NCI-H2227 (cell line): ENCODE data around the gene MED19.
A peak's percentile ranks its signal among the peaks of the same experiment; 100 is the strongest.
"Not testable (repeated sequence)": the region's sequence is repeated elsewhere in the genome, so short reads cannot be mapped to it uniquely, and the experiment has no call there.

Source experiments
- DNase-seq: peaks from one replicate; lab custom pipeline; 2025; ENCODE audit not compliant: unreplicated experiment; lab: John Stamatoyannopoulos, UW

MED19 gene, protein sequence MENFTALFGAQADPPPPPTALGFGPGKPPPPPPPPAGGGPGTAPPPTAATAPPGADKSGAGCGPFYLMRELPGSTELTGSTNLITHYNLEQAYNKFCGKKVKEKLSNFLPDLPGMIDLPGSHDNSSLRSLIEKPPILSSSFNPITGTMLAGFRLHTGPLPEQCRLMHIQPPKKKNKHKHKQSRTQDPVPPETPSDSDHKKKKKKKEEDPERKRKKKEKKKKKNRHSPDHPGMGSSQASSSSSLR

DNA sequence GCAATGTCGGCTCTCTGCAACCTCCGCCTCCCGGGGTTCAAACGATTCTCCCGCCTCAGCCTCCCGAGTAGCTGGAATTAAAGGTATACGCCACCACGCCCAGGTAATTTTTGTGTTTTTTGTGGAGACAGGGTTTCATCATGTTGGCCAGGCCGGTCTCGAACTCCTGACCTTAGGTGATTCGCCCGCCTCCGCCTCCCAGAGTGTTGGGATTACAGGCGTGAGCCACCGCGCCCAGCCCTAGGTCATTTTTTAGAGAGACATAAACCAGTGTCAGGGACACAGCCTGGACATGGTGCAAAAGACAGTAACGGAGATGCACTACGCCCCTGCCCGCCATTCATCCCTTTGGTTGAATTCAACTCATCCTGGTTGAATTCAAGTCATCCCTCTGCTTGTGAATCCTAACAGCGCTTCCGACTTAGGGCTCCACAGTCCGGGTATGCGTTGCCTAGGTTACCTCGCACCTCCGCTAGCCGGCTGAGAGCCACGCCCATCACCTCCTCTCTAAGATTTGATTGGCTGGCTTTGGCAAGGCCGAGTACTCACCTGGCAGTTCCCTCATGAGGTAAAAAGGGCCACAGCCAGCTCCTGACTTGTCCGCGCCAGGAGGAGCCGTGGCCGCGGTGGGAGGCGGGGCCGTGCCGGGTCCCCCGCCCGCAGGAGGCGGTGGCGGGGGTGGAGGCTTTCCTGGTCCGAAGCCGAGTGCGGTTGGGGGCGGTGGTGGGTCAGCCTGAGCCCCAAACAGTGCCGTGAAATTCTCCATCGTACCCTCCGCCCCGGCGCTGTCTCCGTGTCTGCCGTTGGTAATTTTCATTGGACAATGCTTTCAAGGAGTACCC is at the start of gene MED19:
Gene MED19 (minus strand): TSS at position 802 of the 842 bp plus-strand sequence. CDS start 36 bp downstream, at position 766.
- peak; percentile 94 for DNase-seq

DNA sequence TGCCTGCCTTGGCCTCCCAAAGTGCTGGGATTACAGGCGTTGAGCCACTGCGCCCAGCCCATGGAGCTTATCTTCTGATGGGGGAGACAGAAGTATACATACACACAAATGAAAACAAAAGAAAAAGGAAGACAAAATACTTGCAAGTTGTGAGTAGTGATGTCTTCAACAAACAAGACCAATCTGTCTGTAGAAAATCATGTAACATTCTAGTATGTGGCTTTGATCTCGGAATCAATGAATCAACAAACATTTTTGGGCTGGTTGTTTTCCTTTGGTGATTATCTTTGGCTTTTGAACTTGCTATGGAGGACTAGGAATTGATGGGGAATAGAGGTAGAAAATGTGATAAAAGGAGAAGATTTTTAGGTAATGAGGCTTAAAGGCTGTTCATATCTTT is 46.2 kb upstream of the MED19 start:
- no peak for DNase-seq

DNA sequence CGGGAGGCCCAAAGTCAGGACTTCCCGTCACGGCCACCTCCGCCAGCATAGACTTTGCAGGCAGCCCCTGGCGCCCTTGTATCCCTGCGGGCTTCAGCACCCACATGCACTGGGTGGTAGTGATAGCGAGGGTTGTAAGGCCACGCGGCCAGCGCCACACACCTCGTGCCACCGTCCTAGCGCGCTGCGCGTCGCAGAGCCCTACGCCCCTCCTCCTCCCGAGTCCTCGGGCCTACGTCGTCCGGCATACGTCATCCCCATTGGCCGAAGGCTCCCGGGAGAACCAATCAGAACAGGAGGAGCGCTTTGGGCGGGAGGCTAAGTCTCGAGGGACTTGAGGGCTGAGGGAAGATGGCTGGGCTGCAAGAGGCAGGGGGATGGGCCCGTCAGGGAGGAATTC is 40.9 kb upstream of the MED19 start:
- DNase-seq: no peak

DNA sequence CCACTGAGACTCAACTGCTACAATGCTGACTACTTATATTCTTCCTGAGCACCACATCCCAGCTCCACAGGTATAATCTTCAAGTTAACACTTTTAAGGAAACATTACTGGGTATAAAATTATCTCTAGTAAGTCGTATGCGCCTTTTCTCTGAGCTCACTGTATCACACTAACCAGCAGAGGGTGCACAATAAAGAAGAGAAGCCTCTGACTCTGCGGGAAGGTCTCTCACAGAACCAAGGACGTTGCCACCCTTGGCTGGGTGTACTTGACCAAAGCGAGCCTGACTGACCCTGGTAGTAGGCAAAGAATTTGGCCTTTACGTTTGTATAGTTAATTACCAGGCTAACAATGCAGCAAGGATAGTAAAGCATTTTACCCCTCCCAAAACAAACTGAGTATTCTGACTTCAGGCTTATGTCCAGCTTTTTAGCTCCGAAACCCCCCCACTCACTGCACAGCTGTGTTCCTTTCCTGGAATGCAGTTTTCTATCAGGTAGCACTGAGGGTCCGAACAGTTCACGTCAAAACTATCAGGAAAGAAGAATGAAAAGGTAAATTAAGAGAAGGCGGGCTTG is 39.8 kb upstream of the MED19 start, which contains the start of gene BTBD18:
Gene BTBD18 (minus strand): TSS at position 144 of the 578 bp plus-strand sequence. CDS start 631 bp downstream, outside the sequence.
- peak; percentile 43 for DNase-seq

DNA sequence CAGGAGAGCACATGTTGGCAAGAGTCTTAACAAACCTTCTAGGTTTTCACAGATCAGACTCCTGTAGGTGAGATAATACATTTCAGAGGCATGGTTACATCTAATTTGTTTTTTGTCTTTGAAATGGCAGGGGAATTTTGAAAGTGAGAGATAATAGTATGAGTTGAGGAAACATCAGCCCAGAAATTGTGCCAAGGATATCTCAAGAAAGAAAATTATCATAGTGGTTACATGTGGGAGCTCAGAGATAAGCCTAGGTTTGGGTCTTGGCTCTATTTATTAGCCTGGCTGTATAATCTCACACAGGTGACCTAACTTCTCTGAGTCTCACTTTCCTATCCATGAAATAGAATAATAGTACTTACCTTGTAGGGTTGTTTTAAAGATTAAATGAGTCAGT is 39.2 kb upstream of the MED19 start:
- no peak for DNase-seq

DNA sequence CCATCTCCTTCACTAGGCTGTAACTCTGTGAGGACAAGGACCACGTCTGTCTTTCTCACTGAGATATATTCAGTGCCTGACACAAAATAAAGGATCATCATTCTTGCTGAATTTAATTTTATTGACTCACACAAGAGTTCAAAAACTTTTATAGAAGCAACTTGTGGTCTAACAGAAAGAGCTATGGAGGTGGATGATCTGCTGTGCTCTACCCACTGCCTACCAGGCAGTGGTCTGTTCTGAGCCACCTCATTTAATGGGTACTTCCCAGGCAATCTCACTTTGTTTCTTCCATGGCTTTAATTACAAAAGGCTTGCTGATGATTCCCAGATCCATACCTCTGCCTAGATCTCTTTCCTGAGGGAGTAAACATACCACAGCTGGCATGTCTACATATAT is 34.9 kb upstream of the MED19 start:
- no peak for DNase-seq

DNA sequence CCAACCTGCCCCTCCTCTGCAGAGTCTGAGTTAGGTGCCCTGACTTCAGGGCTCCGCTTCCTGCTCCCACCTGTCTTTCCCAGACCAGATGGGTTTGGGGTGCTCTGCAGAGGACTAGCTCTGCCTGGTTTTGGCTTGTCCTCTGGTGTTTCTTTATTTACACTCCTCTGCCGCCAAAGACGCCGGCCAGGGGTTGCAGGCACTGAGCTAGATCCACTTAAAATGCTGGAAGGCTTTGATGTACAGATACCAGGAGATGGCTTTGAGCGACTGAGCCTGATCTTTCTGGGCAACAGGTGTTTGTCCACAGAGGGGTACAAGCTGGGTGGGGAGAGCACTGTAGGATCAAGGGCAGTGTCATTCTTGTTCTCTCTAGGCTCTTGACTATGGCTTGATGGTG is 33.2 kb upstream of the MED19 start:
- DNase-seq: no peak

DNA sequence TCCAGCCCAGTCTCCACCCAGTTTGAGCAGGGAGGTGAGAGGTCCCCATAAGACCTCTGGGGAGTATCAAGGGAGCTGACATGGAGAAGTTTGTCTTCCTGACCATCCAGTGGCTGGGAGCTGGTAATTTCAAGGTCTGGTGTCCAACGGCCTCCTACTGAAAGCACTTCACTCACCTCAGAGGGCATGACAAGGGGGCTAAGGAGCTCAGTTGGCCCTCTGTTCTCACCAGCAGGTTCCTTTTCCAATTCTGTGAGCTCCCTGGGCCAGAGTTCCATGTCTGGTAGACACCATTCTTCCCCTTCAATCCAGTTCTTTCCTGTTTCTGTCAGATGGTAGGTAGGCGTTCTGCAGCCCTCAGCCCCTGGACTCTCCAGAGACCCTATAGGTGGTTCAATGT is 32.3 kb upstream of the MED19 start:
- DNase-seq: no peak

DNA sequence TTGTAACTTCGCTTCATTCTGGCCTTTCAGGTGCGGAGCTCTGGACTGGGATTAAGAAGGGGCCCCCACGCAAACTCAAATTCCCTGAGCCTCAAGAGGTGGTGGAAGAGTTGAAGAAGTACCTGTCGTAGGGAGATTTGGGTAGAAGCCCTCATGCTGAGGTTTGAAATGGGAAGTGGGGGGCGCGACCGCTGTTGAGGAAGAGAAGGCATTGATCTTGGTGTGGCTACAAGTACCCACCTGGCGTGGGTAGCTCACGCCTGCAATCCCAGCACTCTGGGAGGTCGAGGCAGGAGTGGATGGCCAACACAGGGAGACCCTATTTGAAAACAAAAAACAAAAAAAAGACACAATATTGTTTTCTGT is 30.1 kb upstream of the MED19 start:
- no peak for DNase-seq

DNA sequence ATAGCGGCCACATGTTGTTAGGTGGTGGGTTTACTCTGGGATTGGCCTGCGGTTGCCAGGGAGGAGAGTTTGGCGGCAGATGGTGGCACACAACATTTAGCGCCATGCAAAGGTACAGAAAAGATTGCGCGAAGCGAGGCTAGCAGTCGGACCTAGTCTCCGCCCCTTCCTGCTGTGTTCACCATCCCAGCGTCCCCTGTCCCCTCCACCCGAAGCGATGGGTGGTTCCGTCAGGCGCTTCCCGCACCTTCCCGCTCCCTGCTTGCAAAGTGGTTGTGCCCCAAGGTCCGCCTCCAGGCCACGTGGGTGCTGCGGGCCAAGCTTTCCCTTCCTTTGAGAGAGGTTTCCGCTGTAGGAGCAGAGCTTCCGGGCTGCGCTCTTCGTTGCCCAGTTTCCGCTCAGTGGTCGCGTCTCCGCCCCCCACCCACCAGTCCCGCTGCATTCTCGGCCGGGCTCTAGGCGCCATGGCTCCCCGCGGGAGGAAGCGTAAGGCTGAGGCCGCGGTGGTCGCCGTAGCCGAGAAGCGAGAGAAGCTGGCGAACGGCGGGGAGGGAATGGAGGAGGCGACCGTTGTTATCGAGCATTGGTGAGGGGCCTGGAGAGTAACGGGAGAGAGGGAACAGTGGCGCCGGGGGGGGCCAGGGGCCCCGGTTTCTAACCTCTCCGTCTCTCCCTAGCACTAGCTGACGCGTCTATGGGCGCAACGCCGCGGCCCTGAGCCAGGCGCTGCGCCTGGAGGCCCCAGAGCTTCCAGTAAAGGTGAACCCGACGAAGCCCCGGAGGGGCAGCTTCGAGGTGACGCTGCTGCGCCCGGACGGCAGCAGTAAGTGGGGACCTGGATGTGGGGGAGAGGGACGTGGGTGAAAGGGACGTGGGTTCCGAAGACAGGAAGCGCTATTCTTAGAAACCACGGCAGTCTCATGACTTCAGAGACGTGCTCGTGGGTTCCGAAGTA is 29.4 kb upstream of the MED19 start, which contains the start of gene SELENOH:
Gene SELENOH (plus strand): TSS at position 360 of the 955 bp plus-strand sequence. CDS start 105 bp downstream, at position 465.
- peak; percentile 98 for DNase-seq

DNA sequence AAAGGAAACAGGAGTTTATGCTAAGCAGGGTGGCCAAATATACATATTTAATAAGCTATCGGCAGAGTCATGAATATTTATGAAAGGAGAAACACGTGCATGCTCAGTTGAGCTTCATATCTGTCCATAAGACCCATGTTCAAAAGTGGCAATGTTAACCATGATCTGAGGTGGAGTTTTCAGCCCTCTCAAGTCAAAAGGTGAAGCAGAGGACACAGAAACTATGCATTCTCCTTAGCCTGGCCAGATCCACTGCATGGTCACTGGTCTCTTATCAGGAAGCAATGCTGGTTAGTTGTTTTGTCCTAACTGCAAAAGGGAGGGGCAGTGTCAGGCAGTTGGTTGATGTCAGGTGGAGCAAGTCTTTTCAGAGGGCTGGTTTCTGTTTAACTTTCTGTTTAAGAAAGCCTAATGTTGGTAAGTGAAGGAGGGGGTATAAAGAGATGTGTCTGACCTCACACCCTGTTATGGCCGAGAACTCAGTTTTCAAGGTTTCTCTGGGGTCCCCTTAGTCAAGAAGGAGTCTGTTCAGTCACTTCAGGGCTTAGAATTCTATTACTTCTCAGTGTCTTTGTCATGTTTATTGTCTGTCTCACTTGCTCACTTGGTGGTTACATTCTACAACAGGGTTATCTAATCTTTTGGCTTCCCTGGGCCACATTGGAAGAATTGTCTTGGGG is 23.7 kb upstream of the MED19 start:
- DNase-seq: no peak

DNA sequence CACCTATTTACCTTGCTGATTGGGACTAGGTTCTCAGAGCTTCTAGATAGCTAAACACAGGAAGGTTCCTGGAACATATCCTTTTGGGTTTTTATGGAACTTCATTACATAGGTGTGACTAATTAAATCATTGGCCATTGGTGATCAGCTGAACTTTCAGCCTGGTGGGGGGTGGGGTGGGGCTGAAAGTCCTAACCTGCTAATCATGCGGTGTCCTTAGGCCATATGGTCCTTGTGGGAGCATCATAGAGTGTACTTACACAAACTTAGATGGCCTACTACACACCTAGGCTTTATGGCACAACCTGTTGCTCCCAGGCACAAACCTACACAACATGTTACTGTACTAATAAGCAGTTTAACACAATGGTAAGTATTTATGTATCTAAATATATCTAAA is 20.6 kb upstream of the MED19 start:
- no peak for DNase-seq

DNA sequence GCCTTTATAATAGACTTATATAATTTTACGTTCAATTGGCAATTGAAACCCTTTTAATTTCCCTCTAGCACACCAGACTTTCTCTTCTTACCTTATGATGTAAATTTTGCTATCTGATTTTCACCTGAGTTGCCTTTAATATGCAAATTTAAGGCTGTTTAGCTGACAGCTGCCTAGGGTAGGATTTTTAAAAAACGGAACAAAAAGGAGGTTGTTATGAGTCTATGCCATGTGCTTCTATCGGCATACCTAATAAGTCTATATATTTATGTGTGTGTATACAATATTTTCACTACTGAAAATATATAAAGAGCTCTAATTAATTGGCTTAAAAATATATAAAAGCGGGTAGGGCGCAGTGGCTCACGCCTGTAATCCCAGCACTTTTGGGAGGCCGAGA is 17.5 kb upstream of the MED19 start:
- DNase-seq: no peak

DNA sequence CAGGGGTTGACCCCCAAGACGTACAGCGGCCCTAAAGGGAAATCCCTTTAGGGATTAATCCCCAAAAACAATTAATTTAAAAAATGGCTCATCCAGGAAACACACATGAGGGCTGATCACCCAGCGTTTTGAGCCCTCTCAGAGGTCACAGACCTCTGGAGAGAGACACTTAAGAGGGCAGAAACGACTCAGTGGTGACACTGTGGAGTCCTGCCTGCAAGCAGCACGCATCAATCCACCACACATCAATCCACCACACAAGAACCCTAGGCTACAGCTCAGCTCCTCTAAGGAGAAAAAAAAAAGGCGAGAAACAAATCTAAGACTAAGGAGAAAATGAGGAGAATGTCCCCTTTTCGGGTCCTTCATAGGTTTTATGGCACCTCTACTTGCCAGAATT is 16.8 kb upstream of the MED19 start:
- DNase-seq: no peak

DNA sequence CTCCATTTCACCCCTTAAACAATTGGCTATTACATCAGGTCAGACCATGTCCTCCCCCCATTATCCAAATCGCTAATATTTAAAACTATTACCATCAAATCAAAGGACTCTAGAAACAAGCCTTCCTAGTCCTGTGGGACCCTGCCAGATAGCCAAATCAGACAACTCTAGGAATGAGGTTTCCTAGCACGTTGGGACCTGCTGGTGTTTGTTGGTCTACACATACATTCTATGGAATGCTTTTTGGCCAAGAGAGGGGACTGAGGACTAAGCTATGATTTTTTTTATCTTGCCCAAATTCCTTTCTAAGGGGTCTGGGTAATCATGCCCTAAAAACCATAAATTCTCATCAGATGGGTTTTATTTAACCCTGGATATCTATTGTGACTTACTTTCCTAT is 15.2 kb upstream of the MED19 start:
- DNase-seq: no peak

DNA sequence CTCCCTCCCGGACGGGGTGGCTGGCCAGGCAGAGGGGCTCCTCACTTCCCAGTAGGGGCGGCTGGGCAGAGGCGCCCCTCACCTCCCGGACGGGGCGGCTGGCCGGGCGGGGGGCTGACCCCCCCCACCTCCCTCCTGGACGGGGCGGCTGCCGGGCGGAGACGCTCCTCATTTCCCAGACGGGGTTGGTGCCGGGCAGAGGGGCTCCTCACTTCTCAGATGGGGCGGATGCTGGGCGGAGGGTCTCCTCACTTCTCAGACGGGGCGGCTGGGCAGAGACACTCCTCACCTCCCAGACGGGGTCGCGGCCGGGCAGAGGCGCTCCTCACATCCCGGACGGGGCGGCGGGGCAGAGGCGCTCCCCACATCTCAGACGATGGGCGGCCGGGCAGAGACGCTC is 4.7 kb upstream of the MED19 start:
- DNase-seq: not testable (repeated sequence)

DNA sequence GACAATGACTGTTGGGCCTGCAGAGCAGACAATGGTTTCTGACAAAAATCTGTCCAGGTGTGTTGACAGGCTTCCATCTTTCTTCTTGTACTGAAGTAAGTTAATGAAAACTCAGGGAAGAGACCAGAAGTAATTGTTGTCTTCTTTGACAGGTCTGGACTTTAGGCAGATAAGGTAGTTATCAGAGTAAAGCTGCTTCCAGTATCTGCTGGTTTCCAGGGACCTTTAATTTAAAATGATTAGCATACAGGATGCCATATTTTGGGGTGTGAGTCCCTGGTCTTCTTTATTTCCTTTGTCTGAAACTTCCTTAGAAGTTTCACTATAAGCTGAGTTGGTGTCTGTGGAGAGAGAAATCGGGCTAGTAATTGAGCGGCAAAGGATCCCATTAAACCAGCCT is 1.8 kb upstream of the MED19 start:
- no peak for DNase-seq

DNA sequence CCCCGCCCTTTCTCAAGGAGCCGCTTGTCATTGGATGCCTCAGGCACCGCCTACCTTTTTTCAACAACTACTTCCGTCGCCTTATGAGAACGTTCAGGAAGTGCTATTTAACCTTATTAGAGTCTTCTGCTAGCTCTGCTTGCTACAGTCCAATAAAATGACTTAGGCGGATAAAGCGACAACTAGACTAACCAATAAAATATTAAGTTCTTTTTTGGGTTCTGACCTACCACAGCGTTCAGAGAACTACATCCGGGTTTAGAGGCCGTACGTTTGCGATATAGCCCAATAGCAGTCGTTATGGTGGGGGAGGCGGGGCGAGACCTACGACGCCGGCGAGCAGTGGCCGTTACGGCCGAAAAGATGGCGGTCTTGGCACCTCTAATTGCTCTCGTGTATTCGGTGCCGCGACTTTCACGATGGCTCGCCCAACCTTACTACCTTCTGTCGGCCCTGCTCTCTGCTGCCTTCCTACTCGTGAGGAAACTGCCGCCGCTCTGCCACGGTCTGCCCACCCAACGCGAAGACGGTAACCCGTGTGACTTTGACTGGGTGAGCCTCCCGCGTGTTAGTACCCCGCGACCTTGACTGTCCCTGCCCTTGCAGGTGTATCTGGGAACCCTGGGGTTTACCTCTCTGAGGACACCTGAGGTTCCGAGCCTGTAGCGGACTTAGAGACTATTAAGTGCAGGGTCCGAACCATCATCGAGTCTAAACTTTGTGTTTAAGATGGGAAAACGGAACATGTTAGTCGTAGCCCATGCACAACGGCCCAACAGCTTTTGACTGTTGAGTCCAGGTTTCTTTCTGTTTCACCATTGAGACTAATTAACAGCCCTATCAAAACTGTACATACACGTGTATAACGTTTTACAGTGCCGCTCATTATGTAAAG is 488 bp upstream of the MED19 start, which contains the start of gene TMX2:
Gene TMX2 (plus strand): TSS at position 338 of the 895 bp plus-strand sequence. CDS start 26 bp downstream, at position 364.
- DNase-seq: peak; percentile 100

DNA sequence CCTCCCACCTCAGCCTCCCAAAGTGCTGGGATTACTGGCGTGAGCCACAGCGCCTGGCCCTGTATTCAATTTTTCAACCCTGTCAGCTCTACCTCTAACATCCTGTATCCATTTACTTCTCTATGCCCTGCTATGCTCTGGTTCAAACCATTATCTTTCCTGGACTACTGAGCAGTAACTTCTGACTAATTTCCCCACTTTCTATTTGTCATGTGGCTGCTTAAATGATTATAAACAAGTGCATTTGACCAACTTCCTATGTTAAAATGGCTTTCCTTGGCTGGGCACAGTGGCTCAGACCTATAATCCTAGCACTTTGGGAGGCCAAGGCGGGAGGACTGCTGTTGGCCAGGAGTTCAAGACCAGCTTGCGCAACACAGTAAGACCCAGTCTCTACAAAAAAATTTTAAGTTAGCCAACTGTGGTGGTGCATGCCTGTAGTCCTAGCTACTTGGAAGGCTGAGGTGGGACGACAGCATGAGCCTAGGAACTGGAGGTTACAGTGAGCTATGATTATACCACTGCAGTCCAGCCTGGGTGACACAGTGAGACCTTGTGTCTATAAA is 2.1 kb downstream of the MED19 start:
- DNase-seq: no peak
